HepG2 (cell line): ENCODE measurements around the gene EHD1. TPM values are rescaled to one million over a fixed set of nuclear protein-coding genes. Genes with fewer than 3 reads are reported as not detected.

Source experiments
- BHLHE40 ChIP-seq: IDR thresholded peaks from 2 replicates; pipeline ENCODE4 v1.6.1; 2011; ENCODE audit warnings: low read length, improper control_type of control experiment
- HNF1A ChIP-seq, 2 experiments: sonication (generic) in 1 of 2; formaldehyde crosslinking in 1 of 2; IDR thresholded peaks; 2 replicates each; pipeline versions ENCODE4 v1.4.0 to v1.6.1; 2016 to 2020; ENCODE audit warnings: borderline replicate concordance in 1 of 2, low read depth in 1 of 2, mild to moderate bottlenecking in 1 of 2, missing genetic modification reagents in 1 of 2
- KAT8 ChIP-seq: IDR thresholded peaks from 2 replicates; pipeline ENCODE4 v1.6.1; 2016; ENCODE audit warnings: missing genetic modification reagents, missing compliant biosample characterization
- KDM1A ChIP-seq: IDR thresholded peaks from 2 replicates; pipeline ENCODE4 v1.6.1; 2016; ENCODE audit warnings: missing compliant biosample characterization
- KLF13 ChIP-seq: sonication (generic); formaldehyde crosslinking; IDR thresholded peaks from 2 replicates; pipeline ENCODE4 v1.4.0; 2020; ENCODE audit warnings: mild to moderate bottlenecking, missing genetic modification reagents
- MYPOP ChIP-seq: sonication (generic); formaldehyde crosslinking; IDR thresholded peaks from 2 replicates; pipeline ENCODE4 v1.8.1; 2023; ENCODE audit warnings: mild to moderate bottlenecking, moderate library complexity, missing genetic modification reagents
- RXRB ChIP-seq: IDR thresholded peaks from 2 replicates; pipeline ENCODE4 v1.6.1; 2016; ENCODE audit warnings: borderline replicate concordance, missing genetic modification reagents, missing compliant biosample characterization
- SIN3A ChIP-seq: IDR thresholded peaks from 2 replicates; pipeline ENCODE4 v1.6.1; 2011; ENCODE audit warnings: low read depth, mild to moderate bottlenecking, control low read depth, low read length, borderline replicate concordance
- SYNCRIP ChIP-seq: fragments of 200-400 bp; formaldehyde crosslinking; IDR thresholded peaks from 2 replicates; pipeline ENCODE4 v1.6.1; 2018; ENCODE audit warnings: mild to moderate bottlenecking, low read depth, low read length; ENCODE audit not compliant: insufficient read depth
- THAP11 ChIP-seq: IDR thresholded peaks from 2 replicates; pipeline ENCODE4 v1.6.1; 2016; ENCODE audit warnings: missing biosample characterization, missing genetic modification reagents
- ZMYM2 ChIP-seq: sonication (generic); formaldehyde crosslinking; IDR thresholded peaks from 2 replicates; pipeline ENCODE4 v1.8.0; 2022; ENCODE audit warnings: mild to moderate bottlenecking, missing genetic modification reagents
- ZNF251 ChIP-seq: sonication (generic); formaldehyde crosslinking; IDR thresholded peaks from 2 replicates; pipeline ENCODE4 v1.9.0; 2021; ENCODE audit warnings: mild to moderate bottlenecking, missing genetic modification reagents
- ZNF34 ChIP-seq: sonication (generic); formaldehyde crosslinking; IDR thresholded peaks from 2 replicates; pipeline ENCODE4 v1.4.0; 2020; ENCODE audit warnings: mild to moderate bottlenecking, missing genetic modification reagents, borderline replicate concordance
- ZNF547 ChIP-seq: sonication (generic); formaldehyde crosslinking; IDR thresholded peaks from 2 replicates; pipeline ENCODE4 v1.5.1; 2020; ENCODE audit warnings: mild to moderate bottlenecking, missing genetic modification reagents
- ZNF792 ChIP-seq: IDR thresholded peaks from 2 replicates; pipeline ENCODE4 v1.6.1; 2016
- polyA plus RNA-seq, 8 experiments: library from polyadenylated mRNA; depleted of rRNA in 3 of 8; stranded (reverse) in 7 of 8; unstranded in 1 of 8; fragments of >200 nt; fragmentation: Illumina TruSeq in 4 of 8; extraction: Trizol in 4 of 8; gene quantifications; 2 replicates each; pipeline versions ENCODE4 v1.2.1 to v1.2.3, GENCODE V29; 2011 to 2016; ENCODE audit warnings: low read depth in 4 of 8, missing spikeins in 1 of 8, mixed read lengths in 1 of 8; ENCODE audit not compliant: insufficient read depth in 1 of 8
- total RNA-seq, 5 experiments: library from RNA; depleted of rRNA; stranded (reverse); fragments of >200 nt; fragmentation: Illumina TruSeq; extraction: Trizol; gene quantifications; 2 replicates each; pipeline ENCODE4 v1.2.3, GENCODE V29; 2016; ENCODE audit warnings: low read depth in 1 of 5
- TF ChIP-seq, protein P1 (sequence below): sonication (generic); formaldehyde crosslinking; IDR thresholded peaks from 2 replicates; pipeline ENCODE4 v1.4.0; 2020; ENCODE audit warnings: missing genetic modification reagents
- TF ChIP-seq, protein P2 (sequence below): sonication (generic); formaldehyde crosslinking; IDR thresholded peaks from 2 replicates; pipeline ENCODE4 v1.4.0; 2020; ENCODE audit warnings: missing genetic modification reagents, borderline replicate concordance
- TF ChIP-seq, protein P3 (sequence below): sonication (generic); formaldehyde crosslinking; IDR thresholded peaks from 2 replicates; pipeline ENCODE4 v1.5.1; 2020; ENCODE audit warnings: mild to moderate bottlenecking, missing genetic modification reagents, moderate library complexity

EHD1 gene
- total and polyA plus RNA-seq, 2 of the 13 experiments (the other 11 are each of a cell fraction or from before 2014, with no cell fraction given): 23.6 to 26.6 TPM

- TF ChIP-seq HNF1A (IDR thresholded peaks at IDR 0.05; ENCODE audit: low read depth) (no peak), HNF1A (CRISPR knock-in tag; IDR thresholded peaks at IDR 0.05; ENCODE audit: borderline replicate concordance) (no peak), KDM1A (CRISPR knock-in tag) (peak; percentile 69), ZMYM2 (CRISPR knock-in tag) (0 out of 2 replicates have a peak, but pooled peaks have one; percentile 51), RXRB (CRISPR knock-in tag) (no peak), BHLHE40 (peak; percentile 79), SYNCRIP (no peak), ZNF792 (CRISPR knock-in tag) (0 out of 2 replicates have a peak, but pooled peaks have one; percentile 2), MYPOP (CRISPR knock-in tag) (no peak), KLF13 (CRISPR knock-in tag) (no peak), THAP11 (CRISPR knock-in tag) (peak; percentile 63), ZNF34 (CRISPR knock-in tag) (no peak), ZNF251 (no peak), KAT8 (CRISPR knock-in tag) (peak; percentile 14; the same call in 1 of the 2 replicates), SIN3A (peak; percentile 50; the same call in 1 of the 2 replicates), ZNF547 (0 out of 2 replicates have a peak, but pooled peaks have one; percentile 0)
- TF ChIP-seq, protein P1, sequence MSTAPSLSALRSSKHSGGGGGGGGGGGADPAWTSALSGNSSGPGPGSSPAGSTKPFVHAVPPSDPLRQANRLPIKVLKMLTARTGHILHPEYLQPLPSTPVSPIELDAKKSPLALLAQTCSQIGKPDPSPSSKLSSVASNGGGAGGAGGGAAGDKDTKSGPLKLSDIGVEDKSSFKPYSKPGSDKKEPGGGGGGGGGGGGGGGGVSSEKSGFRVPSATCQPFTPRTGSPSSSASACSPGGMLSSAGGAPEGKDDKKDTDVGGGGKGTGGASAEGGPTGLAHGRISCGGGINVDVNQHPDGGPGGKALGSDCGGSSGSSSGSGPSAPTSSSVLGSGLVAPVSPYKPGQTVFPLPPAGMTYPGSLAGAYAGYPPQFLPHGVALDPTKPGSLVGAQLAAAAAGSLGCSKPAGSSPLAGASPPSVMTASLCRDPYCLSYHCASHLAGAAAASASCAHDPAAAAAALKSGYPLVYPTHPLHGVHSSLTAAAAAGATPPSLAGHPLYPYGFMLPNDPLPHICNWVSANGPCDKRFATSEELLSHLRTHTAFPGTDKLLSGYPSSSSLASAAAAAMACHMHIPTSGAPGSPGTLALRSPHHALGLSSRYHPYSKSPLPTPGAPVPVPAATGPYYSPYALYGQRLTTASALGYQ (CRISPR knock-in tag): 0 out of 2 replicates have a peak, but pooled peaks have one; percentile 2
- TF ChIP-seq, protein P2, sequence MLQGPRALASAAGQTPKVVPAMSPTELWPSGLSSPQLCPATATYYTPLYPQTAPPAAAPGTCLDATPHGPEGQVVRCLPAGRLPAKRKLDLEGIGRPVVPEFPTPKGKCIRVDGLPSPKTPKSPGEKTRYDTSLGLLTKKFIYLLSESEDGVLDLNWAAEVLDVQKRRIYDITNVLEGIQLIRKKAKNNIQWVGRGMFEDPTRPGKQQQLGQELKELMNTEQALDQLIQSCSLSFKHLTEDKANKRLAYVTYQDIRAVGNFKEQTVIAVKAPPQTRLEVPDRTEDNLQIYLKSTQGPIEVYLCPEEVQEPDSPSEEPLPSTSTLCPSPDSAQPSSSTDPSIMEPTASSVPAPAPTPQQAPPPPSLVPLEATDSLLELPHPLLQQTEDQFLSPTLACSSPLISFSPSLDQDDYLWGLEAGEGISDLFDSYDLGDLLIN: no peak
- TF ChIP-seq, protein P3, sequence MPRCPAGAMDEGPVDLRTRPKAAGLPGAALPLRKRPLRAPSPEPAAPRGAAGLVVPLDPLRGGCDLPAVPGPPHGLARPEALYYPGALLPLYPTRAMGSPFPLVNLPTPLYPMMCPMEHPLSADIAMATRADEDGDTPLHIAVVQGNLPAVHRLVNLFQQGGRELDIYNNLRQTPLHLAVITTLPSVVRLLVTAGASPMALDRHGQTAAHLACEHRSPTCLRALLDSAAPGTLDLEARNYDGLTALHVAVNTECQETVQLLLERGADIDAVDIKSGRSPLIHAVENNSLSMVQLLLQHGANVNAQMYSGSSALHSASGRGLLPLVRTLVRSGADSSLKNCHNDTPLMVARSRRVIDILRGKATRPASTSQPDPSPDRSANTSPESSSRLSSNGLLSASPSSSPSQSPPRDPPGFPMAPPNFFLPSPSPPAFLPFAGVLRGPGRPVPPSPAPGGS: 0 out of 2 replicates have a peak, but pooled peaks have one; percentile 8
These were observed 67.5 kb downstream of the EHD1 start (continued) for GRCh38 chr11:64810891-64811272.
